HS-27A (cell line): ENCODE measurements around the gene LNX1.

Experiments used
- DNase-seq: peaks from one replicate; pipeline ENCODE4 v3.0.0-alpha.2; 2012; ENCODE audit warnings: low read depth, missing footprints

The LNX1 gene

GRCh38 chr4:53591372-53591892 lies at the start of gene LNX1:
Gene LNX1, minus strand, starts transcription at chr4:53591486. Its CDS starts 17,484 bp downstream, at chr4:53574002.
- no peak for DNase-seq

- no peak for DNase-seq
Observed at GRCh38 chr4:53640576-53641453, 49.5 kb upstream of the LNX1 start.

- DNase-seq = no peak
Observed at GRCh38 chr4:53638919-53639318, 47.6 kb upstream of the LNX1 start.

- DNase-seq = no peak
Observed at GRCh38 chr4:53637348-53637747, 46.1 kb upstream of the LNX1 start.

- DNase-seq = no peak
Observed at GRCh38 chr4:53635697-53636483, 44.6 kb upstream of the LNX1 start.

- no peak for DNase-seq
Observed at GRCh38 chr4:53633608-53634007, 42.3 kb upstream of the LNX1 start.

GRCh38 chr4:53629296-53629695 lies 38.0 kb upstream of the LNX1 start:
- DNase-seq = no peak

GRCh38 chr4:53626491-53626890 lies 35.2 kb upstream of the LNX1 start:
- no peak for DNase-seq

- DNase-seq = no peak
Observed at GRCh38 chr4:53625888-53626287, 34.6 kb upstream of the LNX1 start.

GRCh38 chr4:53622739-53623151 lies 31.5 kb upstream of the LNX1 start:
- DNase-seq = no peak

GRCh38 chr4:53620956-53621355 lies 29.7 kb upstream of the LNX1 start:
- DNase-seq = no peak

GRCh38 chr4:53619431-53619830 lies 28.1 kb upstream of the LNX1 start:
- no peak for DNase-seq

- DNase-seq = no peak
Observed at GRCh38 chr4:53618321-53618720, 27.0 kb upstream of the LNX1 start.

GRCh38 chr4:53617101-53617680 lies 25.9 kb upstream of the LNX1 start:
- DNase-seq = no peak

- no peak for DNase-seq
Observed at GRCh38 chr4:53616219-53616618, 24.9 kb upstream of the LNX1 start.

- DNase-seq = no peak
Observed at GRCh38 chr4:53614591-53614990, 23.3 kb upstream of the LNX1 start.

- DNase-seq = no peak
Observed at GRCh38 chr4:53613428-53613827, 22.1 kb upstream of the LNX1 start.

GRCh38 chr4:53608649-53609048 lies 17.4 kb upstream of the LNX1 start:
- DNase-seq = no peak

GRCh38 chr4:53608242-53608641 lies 17.0 kb upstream of the LNX1 start:
- DNase-seq = no peak

GRCh38 chr4:53605783-53606182 lies 14.5 kb upstream of the LNX1 start:
- DNase-seq = no peak

GRCh38 chr4:53602390-53602789 lies 11.1 kb upstream of the LNX1 start:
- DNase-seq = no peak

- DNase-seq = no peak
Observed at GRCh38 chr4:53601251-53601764, 10.0 kb upstream of the LNX1 start.
